HCT116 (cell line): ENCODE data around the gene COL28A1. TPM values are rescaled to one million over a fixed set of nuclear protein-coding genes. Genes with fewer than 3 reads are reported as not detected.

Source experiments
- ATAC-seq: fragments of 200-7000 bp; cut with Tn5 transposase; 2 replicates; pipeline ENCODE4 v1.9.1; 2020; ENCODE audit warnings: mild to moderate bottlenecking, moderate library complexity
- BruUV-seq: library from RNA; stranded (reverse); fragments of 400-500 nt; replicated peaks from 2 replicates; lab custom pipeline; 2021; lab: Mats Ljungman, UMichigan
- CTCF ChIA-PET: fragments of 300-600 bp; sonication (Branson Sonifier 250); formaldehyde crosslinking; loops from one replicate; lab custom pipeline; 2021; ENCODE audit warnings: antibody characterized with exemption; lab: Charles Lee
- POLR2A ChIA-PET: fragments of 300-600, 350-600 bp; sonication (Branson Sonifier 250); formaldehyde crosslinking; loops from one replicate; lab custom pipeline; 2021; ENCODE audit warnings: antibody characterized with exemption; lab: Charles Lee
- RAD21 ChIA-PET, 2 experiments: fragments of 300-600 bp; sonication (Branson Sonifier 250); formaldehyde crosslinking; loops; one replicate each; lab custom pipeline; 2023; ENCODE audit warnings: low total read pairs in 2 of 2; ENCODE audit not compliant: uncharacterized antibody in 2 of 2, unreplicated experiment in 2 of 2, low non-redundant PET in 1 of 2; lab: Charles Lee
- DNase-seq: peaks from one replicate; pipeline ENCODE4 v3.0.0-alpha.2; 2010; ENCODE audit warnings: low read depth, low spot score
- H2AFZ ChIP-seq: fragments of 200-600 bp; shearing (Covaris generic), sonication (generic); 2 replicates; pipeline ENCODE4 v1.6.1; 2017; ENCODE audit warnings: low read depth, mixed run types, mixed read lengths, antibody characterized with exemption, low read length; ENCODE audit not compliant: poor library complexity, severe bottlenecking
- H3K27ac ChIP-seq: 2 replicates; pipeline ENCODE4 v1.5.1; 2012; ENCODE audit warnings: low read depth, low read length
- H3K27me3 ChIP-seq: fragments of 200-600 bp; sonication (generic); 2 replicates; pipeline ENCODE4 v1.6.1; 2016; ENCODE audit warnings: mixed run types, low read length, mixed read lengths; ENCODE audit not compliant: insufficient read depth
- H3K36me3 ChIP-seq, 2 experiments: fragments of 200-500 bp in 1 of 2; fragments of 200-600 bp in 1 of 2; sonication (Bioruptor generic) in 1 of 2; sonication (generic) in 1 of 2; 2 replicates each; pipeline versions ENCODE4 v1.5.1 to v1.6.1; 2014 to 2016; ENCODE audit warnings: low read length in 2 of 2, inconsistent platforms in 1 of 2, mixed read lengths in 1 of 2, mixed run types in 1 of 2; ENCODE audit not compliant: insufficient read depth in 2 of 2, control insufficient read depth in 1 of 2
- H3K4me1 ChIP-seq, 2 experiments: fragments of 200-600 bp in 1 of 2; sonication (generic) in 1 of 2; 2 replicates each; pipeline versions ENCODE4 v1.5.1 to v1.6.1; 2012 to 2017; ENCODE audit warnings: low read length in 2 of 2, inconsistent platforms in 1 of 2, mild to moderate bottlenecking in 1 of 2, mixed read lengths in 1 of 2, mixed run types in 1 of 2, moderate library complexity in 1 of 2; ENCODE audit not compliant: insufficient read depth in 2 of 2, control insufficient read depth in 1 of 2
- H3K4me2 ChIP-seq: fragments of 200-600 bp; sonication (generic); 2 replicates; pipeline ENCODE4 v1.6.1; 2017; ENCODE audit warnings: mixed run types, low read length, mixed read lengths
- H3K4me3 ChIP-seq, 2 experiments: fragments of 200-600 bp in 1 of 2; sonication (generic) in 1 of 2; replicated peaks in 1 of 2; 2 replicates each; pipeline ENCODE4 v1.5.1; 2011 to 2016; ENCODE audit warnings: low read length in 2 of 2, control low read depth in 1 of 2, low read depth in 1 of 2, mild to moderate bottlenecking in 1 of 2, mixed read lengths in 1 of 2, mixed run types in 1 of 2
- H3K79me2 ChIP-seq: fragments of 200-600 bp; sonication (generic); 2 replicates; pipeline ENCODE4 v1.6.1; 2017; ENCODE audit warnings: mild to moderate bottlenecking, mixed run types, low read length, moderate library complexity, mixed read lengths; ENCODE audit not compliant: insufficient read depth
- H3K9ac ChIP-seq: fragments of 200-600 bp; sonication (generic); 2 replicates; pipeline ENCODE4 v1.6.1; 2016; ENCODE audit warnings: low read length, mixed read lengths
- H3K9me2 ChIP-seq: fragments of 200-600 bp; sonication (generic), shearing (Covaris generic); 2 replicates; pipeline ENCODE4 v1.6.1; 2017; ENCODE audit warnings: mixed run types, mild to moderate bottlenecking, moderate library complexity; ENCODE audit not compliant: insufficient read depth
- H3K9me3 ChIP-seq, 2 experiments: fragments of 200-500 bp in 1 of 2; fragments of 200-600 bp in 1 of 2; sonication (Bioruptor generic) in 1 of 2; sonication (generic) in 1 of 2; 2 replicates each; pipeline ENCODE4 v1.6.1; 2014 to 2017; ENCODE audit warnings: low read length in 2 of 2, mixed read lengths in 2 of 2, inconsistent platforms in 1 of 2, low read depth in 1 of 2, mild to moderate bottlenecking in 1 of 2, mixed run types in 1 of 2, moderate library complexity in 1 of 2; ENCODE audit not compliant: control insufficient read depth in 1 of 2, insufficient read depth in 1 of 2
- H4K20me1 ChIP-seq: fragments of 200-600 bp; sonication (generic), shearing (Covaris generic); 2 replicates; pipeline ENCODE4 v1.6.1; 2017; ENCODE audit warnings: mixed run types, mild to moderate bottlenecking, moderate library complexity; ENCODE audit not compliant: insufficient read depth
- ELF1 ChIP-seq: IDR thresholded peaks from 2 replicates; pipeline ENCODE4 v1.6.1; 2012; ENCODE audit warnings: low read depth, borderline replicate concordance
- EZH2 ChIP-seq: fragments of 200-600 bp; sonication (generic); IDR thresholded peaks from 2 replicates; pipeline ENCODE4 v1.6.1; 2017; ENCODE audit warnings: antibody characterized with exemption, mixed run types
- FOSL1 ChIP-seq: IDR thresholded peaks from 2 replicates; pipeline ENCODE4 v1.6.1; 2012; ENCODE audit warnings: low read depth
- JUND ChIP-seq: IDR thresholded peaks from 2 replicates; pipeline ENCODE4 v1.6.1; 2012
- MAX ChIP-seq: IDR thresholded peaks from 2 replicates; pipeline ENCODE4 v1.6.1; 2012
- POLR2A ChIP-seq: IDR thresholded peaks from 2 replicates; pipeline ENCODE4 v1.7.0; 2011; ENCODE audit warnings: borderline replicate concordance; ENCODE audit not compliant: insufficient read depth, insufficient read length; ENCODE audit errors: extremely low read depth
- POLR2AphosphoS5 ChIP-seq: IDR thresholded peaks from 2 replicates; pipeline ENCODE4 v1.6.1; 2011; ENCODE audit warnings: mild to moderate bottlenecking, low read depth, low read length, moderate library complexity
- RAD21 ChIP-seq: IDR thresholded peaks from 2 replicates; pipeline ENCODE4 v1.6.1; 2012; ENCODE audit warnings: low read depth, mild to moderate bottlenecking
- SIN3A ChIP-seq: IDR thresholded peaks from 2 replicates; pipeline ENCODE4 v1.6.1; 2012; ENCODE audit warnings: low read depth
- ZNF274 ChIP-seq: fragments of 200-500 bp; sonication (Bioruptor generic); IDR thresholded peaks from 2 replicates; pipeline ENCODE4 v1.6.1; 2014; ENCODE audit warnings: mild to moderate bottlenecking, low read depth, low read length, inconsistent platforms
- intact Hi-C: fragments of 100-400 bp; cut with micrococcal nuclease; formaldehyde crosslinking; loops from 2 replicates; pipeline ENCODE4 v1.10.0; 2022
- total RNA-seq: library from RNA; stranded (reverse); gene quantifications from one replicate; pipeline ENCODE4 v1.2.1, GENCODE V29; 2021; ENCODE audit not compliant: unreplicated experiment
- TF ChIP-seq, protein P1 (sequence below): IDR thresholded peaks from 2 replicates; pipeline ENCODE4 v1.6.1; 2011; ENCODE audit warnings: mild to moderate bottlenecking, low read length, moderate library complexity; ENCODE audit not compliant: insufficient replicate concordance; ENCODE audit errors: extremely low read depth
- TF ChIP-seq, protein P2 (sequence below), 3 experiments: fragments of 200-600 bp in 1 of 3; sonication (generic) in 1 of 3; IDR thresholded peaks in 2 of 3; conservative IDR thresholded peaks in 1 of 3; 2 replicates each; pipeline ENCODE4 v1.5.1; 2012 to 2017; ENCODE audit warnings: low read depth in 2 of 3, low read length in 2 of 3, antibody characterized with exemption in 1 of 3, borderline replicate concordance in 1 of 3, control low read depth in 1 of 3, mild to moderate bottlenecking in 1 of 3, mixed read lengths in 1 of 3, mixed run types in 1 of 3, moderate library complexity in 1 of 3; ENCODE audit not compliant: insufficient read depth in 1 of 3

Gene COL28A1
- total RNA-seq, 1 experiment from 2014 or later: 0.12 TPM

DNA sequence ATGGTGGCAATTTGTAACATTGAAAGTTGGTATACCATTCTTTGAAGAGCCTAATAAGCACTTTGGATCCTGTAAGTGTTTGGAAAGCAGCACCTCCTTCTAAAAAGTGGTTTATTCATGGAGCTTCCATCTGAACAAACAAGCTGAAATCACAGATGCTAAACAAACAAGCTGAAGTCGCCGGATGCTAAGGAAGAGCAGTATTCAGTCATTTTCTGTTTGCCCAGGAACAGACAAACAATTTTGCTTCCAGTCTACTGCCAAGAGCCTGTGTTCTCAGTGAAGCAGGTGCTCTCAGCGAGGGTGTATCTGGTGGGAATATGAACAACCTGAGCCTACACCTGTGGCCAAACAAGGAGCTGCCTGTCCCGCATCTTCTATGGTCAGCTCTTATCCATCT is 6.3 kb downstream of the COL28A1 start:
- intact Hi-C loops: no loop called here
- no peak overlapping the region for H3K4me3 ChIP-seq
- ATAC-seq (no peak), DNase-seq (no peak)
- H2AFZ ChIP-seq: no peak overlapping the region
- TF ChIP-seq ELF1: no peak
- TF ChIP-seq MAX: no peak
- TF ChIP-seq SIN3A: no peak
- TF ChIP-seq, protein P1, sequence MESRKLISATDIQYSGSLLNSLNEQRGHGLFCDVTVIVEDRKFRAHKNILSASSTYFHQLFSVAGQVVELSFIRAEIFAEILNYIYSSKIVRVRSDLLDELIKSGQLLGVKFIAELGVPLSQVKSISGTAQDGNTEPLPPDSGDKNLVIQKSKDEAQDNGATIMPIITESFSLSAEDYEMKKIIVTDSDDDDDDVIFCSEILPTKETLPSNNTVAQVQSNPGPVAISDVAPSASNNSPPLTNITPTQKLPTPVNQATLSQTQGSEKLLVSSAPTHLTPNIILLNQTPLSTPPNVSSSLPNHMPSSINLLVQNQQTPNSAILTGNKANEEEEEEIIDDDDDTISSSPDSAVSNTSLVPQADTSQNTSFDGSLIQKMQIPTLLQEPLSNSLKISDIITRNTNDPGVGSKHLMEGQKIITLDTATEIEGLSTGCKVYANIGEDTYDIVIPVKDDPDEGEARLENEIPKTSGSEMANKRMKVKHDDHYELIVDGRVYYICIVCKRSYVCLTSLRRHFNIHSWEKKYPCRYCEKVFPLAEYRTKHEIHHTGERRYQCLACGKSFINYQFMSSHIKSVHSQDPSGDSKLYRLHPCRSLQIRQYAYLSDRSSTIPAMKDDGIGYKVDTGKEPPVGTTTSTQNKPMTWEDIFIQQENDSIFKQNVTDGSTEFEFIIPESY: no peak
- TF ChIP-seq JUND: no peak
- no peak for TF ChIP-seq FOSL1
- TF ChIP-seq, protein P2, sequence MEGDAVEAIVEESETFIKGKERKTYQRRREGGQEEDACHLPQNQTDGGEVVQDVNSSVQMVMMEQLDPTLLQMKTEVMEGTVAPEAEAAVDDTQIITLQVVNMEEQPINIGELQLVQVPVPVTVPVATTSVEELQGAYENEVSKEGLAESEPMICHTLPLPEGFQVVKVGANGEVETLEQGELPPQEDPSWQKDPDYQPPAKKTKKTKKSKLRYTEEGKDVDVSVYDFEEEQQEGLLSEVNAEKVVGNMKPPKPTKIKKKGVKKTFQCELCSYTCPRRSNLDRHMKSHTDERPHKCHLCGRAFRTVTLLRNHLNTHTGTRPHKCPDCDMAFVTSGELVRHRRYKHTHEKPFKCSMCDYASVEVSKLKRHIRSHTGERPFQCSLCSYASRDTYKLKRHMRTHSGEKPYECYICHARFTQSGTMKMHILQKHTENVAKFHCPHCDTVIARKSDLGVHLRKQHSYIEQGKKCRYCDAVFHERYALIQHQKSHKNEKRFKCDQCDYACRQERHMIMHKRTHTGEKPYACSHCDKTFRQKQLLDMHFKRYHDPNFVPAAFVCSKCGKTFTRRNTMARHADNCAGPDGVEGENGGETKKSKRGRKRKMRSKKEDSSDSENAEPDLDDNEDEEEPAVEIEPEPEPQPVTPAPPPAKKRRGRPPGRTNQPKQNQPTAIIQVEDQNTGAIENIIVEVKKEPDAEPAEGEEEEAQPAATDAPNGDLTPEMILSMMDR (IDR thresholded peaks at IDR 0.05 in 2 of 3, conservative IDR thresholded peaks at IDR 0.05 in 1 of 3; ENCODE audit: borderline replicate concordance in 1 of 3, insufficient read depth in 1 of 3, low read depth in 2 of 3, low read length in 2 of 3): no peak
- no peak for TF ChIP-seq POLR2AphosphoS5
- TF ChIP-seq RAD21: no peak
- no peak for TF ChIP-seq EZH2
- TF ChIP-seq ZNF274: no peak
- no peak for TF ChIP-seq POLR2A
- H3K36me3 ChIP-seq: no peaks in the 10 kb centered on the region
- no peaks in the 10 kb centered on the region for H4K20me1 ChIP-seq
- H3K27me3 ChIP-seq: no peaks in the 10 kb centered on the region
- H3K4me1 ChIP-seq: no peaks in the 10 kb centered on the region
- H3K27ac ChIP-seq: no peak overlapping the region
- CTCF ChIA-PET: interaction anchor here (1.2 to 1.7 kb wide), 2 partner anchors 105 to 426 kb away, joined by 4 to 6 read pairs; no protein-coding TSS in a partner anchor
- no peaks in the 10 kb centered on the region for H3K9me3 ChIP-seq
- no TSS peak for BruUV-seq
- no peaks in the 10 kb centered on the region; the same call in 1 of the 2 replicates for H3K9me2 ChIP-seq
- POLR2A ChIA-PET: no interaction called here
- H3K9ac ChIP-seq: no peak overlapping the region
- H3K79me2 ChIP-seq: no peaks in the 10 kb centered on the region
- RAD21 ChIA-PET: no interaction called here
- H3K4me2 ChIP-seq: no peak overlapping the region
